HG02943 (cell line): ENCODE measurements around the gene GHRH.

Source experiments
- ATAC-seq: cut with Tn5 transposase; IDR thresholded peaks from one replicate; pipeline ENCODE4 v1.9.1; 2021; ENCODE audit warnings: mild to moderate bottlenecking, low read depth, moderate library complexity; ENCODE audit not compliant: unreplicated experiment

GHRH gene

DNA sequence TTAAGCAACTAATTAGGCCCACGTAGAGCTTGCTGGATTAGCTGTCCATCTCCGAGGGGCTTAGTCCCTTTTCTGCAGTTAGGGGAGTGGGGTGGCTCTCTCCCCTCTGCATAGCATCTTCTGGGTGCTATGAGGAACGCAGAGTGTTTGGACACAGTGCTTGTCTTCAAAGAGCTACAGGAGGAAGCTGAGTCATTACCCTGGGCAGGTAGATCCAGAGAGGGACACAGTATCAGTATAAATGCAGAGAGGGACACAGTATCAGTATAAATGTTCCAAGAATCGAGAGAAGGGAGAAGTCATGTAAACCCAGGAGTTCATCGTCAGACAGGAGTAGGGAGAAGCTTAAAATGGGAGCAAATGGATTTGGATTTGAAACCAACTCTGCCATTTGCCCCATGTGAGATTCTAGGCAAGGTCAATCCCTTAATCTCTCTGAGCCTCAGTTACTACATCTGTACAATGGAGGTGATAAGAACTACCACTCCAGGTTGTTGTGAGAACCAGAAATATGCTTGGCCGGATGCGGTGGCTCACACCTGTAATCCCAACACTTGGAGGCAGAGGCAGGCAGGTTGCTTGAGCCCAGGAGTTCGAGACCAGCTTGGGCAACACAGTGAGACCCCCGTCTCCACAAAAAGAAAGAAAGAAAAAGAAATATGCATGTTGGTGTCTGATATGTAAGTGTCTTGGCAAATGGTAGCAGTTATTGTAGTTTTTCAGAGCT, 5.5 kb upstream of the GHRH start:
- ATAC-seq = no peak

DNA sequence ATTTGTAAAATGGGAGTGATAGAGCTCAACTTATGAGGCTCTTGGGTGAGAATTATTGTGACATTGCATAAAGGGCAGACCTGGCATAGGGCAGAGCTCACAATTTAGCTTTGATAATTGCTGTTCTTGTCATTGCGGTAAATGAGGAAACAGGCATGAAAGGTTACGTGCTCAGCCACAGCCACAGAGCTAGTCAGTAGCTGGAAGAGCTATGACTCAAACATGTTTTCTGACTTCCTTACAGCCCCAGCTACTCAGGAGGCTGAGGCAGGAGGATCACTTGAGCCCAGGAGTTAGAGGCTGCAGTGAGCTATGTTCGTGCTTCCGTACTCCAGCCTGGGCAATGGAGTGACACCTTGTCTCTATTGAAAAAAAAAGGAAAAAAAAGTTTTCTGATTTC, 3.5 kb upstream of the GHRH start:
- no peak for ATAC-seq

DNA sequence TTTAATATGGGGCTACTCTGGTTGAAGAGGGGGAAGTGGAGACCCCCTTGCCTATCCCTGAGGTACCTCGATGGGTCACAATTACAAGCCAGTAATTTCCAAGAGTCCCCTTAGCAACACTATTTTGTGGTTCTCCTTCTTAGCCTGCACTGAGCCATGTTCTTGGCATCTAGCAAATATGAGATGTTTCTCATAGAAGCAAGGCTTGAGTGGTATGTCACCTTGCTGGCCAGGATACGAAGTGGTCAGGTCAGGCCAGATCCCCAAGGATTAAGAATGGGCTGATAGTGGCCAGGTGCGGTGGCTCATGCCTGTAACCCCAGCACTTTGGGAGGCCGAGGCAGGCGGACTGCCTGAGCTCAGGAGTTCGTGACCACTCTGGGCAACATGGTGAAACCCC, 2.1 kb upstream of the GHRH start:
- ATAC-seq = no peak

DNA sequence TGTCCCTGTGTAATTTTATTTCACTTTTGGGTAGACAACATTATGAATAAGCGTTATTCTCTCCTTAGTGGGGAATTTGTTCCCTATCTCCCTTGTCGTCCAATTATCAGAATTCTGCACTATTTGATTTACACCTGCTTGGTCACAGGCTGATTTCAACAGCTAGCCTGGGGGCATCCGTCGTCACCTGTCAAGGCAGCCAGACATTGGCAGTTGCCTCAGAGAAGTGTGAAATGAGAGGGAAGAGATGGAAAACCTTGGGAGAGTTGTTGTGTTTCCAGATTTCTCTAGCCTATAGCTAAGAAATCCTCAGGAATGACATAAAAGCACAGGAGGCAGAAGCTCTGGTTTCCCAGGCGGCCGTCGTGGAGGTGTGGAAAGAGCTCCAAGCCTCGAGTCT, 891 bp upstream of the GHRH start:
- ATAC-seq = no peak

DNA sequence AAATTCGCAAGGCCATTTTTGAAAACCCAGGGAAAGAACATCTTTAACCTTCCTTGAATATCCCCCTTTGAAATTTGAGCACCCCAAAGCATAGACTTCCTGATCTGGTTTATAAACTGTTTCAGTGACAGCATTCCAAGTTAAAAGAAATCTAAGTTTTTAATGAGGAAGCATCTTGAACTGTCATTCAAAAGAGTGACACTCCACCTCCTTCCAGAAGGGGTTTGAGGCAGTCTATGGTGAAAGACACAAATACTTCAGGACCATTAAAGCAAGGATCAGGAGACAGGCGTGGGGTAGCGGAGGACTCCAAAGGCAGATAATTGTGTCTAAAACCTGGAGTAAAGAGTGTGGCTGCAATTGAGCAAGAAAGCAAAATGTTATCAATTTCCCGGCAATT, 691 bp downstream of the GHRH start:
- ATAC-seq = no peak

DNA sequence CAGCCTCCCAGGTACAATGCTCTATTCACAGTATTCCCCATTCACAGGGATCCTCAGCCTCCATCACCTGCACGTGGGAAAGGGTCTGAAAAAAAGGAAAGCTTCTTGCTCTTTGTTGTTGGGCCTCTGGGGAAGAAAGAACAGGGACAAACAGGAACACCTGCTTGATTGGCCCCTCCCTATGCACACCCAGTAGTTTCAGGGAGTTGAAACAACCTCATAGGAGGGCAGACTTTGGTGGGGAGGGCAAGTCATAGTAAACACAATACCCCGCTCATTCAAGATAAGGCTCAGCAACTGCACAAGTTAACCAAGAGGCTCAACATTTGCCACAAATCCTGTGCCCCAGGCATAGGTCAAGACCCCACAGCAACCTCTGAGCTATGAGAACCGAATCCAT, 1.7 kb downstream of the GHRH start:
- ATAC-seq = no peak

DNA sequence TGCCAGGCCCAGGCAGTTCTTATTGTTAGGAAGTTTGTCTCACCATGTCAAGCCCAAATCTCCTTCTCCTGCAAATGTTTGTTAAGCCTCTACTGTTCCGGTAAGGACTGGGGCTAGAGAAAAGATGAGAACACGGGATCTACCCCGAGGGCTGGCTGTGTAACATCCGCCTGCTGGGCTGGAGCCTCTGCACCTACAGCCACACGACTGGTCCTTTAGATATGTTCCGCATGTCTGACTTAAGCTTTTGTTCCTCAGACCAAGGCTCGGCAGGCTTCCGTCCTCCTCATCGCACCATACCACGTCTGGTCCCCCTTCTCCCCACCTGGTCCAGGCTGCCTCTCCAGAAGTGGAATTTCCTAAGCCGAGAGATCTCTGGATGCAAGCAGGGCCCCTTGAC, 2.6 kb downstream of the GHRH start:
- ATAC-seq = no peak

DNA sequence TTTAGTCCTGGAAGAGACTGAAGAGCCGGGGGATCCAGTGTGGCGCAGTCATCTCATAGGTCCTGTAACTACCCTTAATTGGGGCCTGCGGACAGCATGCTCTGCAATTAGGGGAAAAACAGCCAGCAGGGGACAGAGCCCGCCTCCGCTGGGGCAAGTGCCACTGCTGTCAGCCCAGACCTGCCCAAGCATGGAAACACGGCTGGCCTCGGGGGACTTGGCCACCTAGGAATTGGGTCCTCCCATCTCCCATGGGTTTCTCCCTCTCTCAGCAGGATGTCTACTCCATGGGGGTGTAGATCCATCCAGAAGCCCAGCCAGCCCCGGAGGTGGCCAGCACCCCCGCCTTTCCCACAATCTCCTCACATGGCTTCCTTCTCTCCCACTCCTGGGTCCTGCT, 3.6 kb downstream of the GHRH start:
- ATAC-seq = no peak

DNA sequence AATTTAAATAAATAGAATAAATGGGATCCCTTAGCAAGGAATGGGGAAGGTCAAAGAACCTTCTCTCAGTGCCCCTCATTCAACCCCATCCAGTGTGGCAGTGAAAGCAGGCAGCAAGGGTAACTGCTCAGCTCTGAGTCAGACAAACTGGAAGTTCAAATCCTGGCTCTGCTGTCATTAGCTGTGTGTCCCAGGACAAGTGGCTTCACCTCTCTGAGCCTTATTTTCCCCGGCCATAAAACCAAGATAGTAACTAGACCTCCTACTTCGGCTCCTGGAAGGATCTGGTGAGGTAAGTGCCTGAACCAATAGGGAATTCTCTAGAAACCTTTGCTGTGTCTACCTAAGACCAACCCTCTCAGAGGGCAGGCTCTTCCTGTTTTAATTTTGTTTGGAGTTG, 4.1 kb downstream of the GHRH start:
- no peak for ATAC-seq

DNA sequence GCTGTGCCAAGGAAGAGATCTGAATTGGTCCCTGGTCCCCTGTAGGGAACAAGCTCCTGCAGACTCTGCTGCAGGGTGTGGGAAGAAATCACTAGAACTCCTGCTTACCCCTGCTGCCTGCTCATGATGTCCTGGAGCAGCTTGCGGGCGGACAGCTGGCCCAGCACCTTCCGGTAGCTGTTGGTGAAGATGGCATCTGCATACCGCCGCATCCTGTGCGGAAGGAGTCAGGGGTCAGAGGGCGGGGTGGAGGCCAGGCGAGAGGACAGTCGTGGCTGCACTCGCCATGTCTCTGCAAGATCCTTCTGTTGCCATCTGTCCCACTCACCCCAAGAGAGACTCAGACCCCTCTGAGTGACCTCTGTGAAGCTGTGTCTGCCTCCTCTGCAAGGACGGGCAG, 5.3 kb downstream of the GHRH start:
- no peak for ATAC-seq

DNA sequence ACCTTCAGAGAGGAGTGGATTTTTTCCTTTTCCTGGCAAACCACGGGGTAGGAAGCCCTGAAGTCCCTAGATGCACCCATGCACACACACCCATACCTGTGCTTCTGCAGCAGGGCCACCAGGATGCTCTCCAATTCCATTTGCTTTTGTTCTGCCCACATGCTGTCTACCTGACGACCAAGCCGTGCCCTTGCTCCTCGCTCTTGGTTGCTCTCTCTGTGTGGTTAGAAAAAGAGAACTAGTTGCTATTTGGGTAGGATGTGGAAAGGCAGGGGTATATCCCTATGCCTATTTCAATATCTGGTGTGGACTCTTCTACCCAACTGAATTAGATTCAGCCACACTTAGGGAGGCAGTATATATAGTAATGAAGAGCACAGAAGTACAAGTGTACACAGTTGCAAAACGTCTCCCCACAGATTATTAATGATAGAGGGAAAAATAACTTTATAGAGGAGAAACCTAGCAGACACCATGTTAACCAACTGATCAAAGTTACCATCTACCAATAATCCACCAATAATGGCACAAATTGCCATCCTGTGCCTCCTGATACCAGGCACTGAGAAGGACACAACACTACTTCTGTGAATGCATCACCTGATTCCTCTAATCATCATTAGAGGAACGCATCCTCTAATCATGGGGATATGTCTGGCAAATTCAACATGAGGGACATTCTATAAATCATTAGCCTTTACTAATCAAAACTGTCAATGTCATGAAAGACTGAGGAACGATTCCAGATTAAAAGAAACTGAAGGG, 7.3 kb downstream of the GHRH start:
- ATAC-seq = no peak

DNA sequence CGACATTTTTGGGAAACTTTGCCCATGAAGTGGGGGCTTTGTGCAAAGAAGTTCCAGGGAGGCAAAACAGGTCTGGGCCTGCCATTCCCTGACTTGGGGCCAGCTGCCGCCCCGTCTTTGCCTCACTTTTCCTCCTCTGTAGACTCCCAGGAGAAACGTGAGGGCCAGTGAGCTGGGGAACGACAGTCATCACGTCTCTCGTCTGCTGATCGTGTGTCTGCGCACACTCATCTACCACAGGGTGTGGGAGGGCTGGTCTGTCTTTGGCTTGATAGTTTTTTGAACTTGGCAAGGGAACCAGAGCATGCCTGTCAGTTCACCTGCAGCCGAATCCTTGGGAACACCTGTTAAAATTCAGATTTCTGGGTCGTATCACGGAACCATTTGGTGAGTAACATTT, 8.5 kb downstream of the GHRH start:
- ATAC-seq = no peak

DNA sequence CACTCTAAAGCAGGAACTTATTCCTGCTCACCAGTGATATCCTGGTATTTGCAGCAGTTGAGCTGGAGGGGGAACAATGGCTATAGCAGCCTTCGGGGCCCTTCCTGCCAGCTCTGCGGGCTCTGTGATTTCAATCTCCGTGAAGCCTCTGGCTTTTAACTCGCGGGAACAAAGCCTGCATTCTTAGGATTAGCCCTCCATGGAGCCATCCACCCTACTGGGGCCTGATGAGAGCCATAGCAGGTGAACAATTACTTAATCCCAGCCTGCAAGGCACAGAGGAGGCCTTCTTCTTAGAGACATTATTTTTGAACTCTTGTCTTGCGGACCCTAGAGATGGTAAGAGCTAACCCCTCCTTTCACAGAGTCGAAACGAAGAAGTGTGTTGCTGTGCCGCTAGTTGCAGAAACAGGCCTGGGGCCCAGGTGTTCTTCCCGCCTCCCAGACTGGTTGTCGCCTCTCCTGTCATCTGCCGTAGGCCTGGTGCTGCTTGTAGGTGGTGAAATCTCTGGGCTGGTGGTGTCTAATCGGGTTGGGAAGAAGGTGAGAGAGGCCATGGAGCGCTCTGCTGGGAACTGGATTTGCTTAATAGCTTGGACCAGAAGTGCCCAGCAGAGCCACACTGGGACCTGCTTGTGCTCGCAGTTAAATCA, 9.7 kb downstream of the GHRH start:
- ATAC-seq = no peak

DNA sequence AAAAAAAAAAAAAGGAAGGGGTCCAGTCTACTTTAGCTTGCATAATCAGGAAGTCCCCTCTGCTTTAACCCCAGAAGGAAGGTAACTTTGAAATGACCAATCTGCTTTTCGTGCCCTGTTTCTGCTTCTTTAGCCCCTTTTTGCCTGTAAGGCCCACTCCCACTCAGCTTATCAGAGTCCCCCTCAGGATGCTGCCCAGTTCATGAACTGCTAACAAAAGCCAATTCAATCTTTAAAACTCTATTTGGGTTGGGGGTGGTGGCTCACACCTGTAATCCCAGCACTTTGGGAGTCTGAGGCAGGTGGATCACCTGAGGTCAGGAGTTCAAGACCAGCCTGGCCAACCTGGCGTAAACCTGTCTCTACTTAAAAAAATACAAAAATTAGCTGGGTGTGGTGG, 12.3 kb downstream of the GHRH start:
- ATAC-seq = no peak

DNA sequence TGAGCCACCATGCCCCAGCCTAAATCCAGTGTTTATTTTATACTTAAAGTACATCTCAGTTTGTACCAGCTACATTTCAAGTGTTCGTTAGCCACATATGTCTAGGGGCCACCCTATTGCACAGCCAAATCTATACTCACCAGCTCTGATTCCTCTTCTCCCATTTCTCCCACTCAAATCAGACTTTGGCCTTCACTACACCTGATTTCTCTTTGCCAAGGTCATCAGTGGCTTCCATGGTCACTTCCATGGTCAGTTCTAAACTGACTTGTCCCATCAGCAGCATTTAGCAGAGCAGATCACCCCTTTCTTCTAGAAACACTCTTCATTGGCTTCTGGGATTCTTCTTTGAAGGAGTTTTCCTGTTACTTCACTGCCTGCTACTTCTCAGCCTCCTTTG, 14.1 kb downstream of the GHRH start:
- no peak for ATAC-seq

DNA sequence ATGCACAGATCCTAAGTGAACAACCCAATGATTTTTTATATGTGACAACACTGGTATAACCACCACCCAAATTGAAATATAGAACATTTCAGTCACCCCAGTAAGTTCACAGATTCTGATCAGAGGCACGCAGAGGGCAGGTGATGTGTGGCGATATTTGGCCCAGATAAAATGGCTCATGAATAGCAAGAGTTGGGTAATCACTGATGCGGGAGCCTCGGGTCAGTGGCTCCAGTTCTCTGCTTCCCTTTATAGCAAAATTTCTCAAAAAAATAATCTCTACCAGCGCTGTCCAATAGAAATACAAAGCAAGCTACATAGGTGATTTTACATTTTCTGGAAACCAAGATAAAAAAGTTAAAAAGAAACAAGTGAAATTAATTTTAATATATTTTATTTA, 14.9 kb downstream of the GHRH start:
- ATAC-seq = no peak

DNA sequence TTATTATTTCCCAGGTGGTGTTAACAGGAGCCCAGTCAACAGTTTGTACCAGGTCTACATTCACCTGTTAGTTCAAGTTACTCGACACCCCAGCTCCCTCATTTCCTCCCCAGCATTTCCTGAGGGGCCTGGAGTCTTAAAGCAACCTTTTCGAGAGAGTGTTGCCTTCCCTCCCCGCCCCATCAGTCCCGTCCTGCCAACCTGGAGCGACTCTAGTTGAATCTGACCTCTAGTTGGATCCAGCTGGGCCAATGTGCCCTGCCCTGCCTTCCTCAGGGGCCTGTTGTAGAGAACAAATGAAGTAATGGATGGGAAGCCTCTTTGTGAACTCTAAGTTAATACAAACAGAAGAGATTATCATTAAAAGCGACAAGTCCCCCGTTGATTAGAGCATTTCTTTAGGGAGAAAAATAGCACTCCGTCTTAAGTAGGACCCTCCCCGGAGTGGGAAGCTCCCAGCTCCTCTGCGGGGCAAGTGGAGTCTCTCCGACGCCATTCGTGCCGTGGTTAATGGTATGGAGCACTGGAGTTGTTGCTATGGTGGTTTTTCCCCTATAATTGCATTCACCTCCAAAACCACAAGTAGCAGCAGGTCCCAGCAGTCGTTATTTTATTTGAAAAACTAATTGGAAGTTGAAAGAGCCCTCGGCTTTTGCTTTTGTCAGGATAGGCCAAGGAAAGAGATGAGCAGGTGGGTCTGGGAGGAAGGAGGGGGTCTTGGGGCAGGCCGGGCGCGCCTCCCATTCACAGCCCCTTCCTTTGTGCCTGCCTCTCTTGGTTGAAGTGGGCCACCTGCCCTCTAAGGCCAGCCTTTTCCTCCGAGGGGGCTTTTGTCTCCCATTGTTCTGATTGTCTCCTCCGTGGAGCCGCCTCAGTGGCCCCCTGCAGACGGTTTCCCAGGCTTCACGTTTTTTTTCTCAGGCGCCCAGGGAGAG, 16.1 kb downstream of the GHRH start:
- ATAC-seq = no peak

DNA sequence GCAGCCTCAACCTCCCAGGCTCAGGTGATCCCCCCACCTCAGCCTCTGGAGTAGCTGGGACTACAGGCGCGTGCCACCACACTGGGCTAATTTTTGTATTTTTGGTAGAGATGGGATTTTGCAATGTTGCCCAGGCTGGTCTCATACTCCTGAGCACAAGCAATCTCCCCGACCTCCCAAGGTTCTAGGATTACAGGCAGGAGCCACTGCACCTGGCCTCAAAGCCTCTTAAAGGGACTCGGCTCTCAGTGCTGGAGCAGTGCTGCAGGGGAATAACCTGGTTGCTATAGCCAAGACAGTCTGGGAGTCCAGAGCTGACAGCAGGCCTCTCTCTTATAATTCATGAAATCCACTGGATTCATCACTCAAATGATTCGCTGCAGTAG, 17.0 kb downstream of the GHRH start:
- ATAC-seq = no peak

DNA sequence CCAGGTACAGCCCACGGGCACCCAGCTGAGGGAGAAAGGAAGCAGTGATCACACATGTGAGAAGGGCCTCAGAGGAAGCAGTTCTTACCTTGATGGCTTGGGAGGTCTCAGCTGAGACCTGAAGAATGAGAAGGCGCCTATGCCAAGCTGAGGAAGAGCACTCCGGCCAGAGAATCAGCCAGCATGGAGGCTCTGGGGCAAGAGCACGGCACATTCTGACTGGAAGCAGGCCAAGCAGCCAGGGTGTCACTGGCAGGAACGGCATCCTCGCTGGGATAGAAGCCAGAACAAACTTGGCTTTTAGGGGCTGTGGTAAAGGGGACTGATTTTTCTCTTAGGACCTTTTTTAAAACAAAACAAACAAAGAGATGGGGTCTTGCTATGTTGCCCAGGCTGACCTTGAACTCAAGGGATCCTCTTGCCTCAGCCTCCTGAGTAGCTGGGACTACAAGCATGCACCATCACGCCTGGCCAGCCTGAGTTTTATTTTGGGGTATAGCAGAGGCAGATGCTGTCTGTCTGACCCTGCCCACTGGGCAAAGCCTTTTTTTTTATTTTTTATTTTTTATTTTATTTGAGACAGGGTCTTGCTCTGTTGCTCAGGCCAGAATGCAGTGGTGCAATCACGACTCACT, 17.6 kb downstream of the GHRH start:
- no peak for ATAC-seq
